Cardiac muscle cell (in vitro differentiated cells and primary cell): ENCODE results near the gene PHACTR2. TPM values are rescaled to one million over a fixed set of nuclear protein-coding genes. Genes with fewer than 3 reads are reported as not detected.
"Not testable (repeated sequence)": the region's sequence is repeated elsewhere in the genome, so short reads cannot be mapped to it uniquely, and the experiment has no call there.

Source experiments
- DNase-seq, 2 donors: peaks; one replicate each; pipeline versions ENCODE4 v3.0.0 to v3.0.0-alpha.2; 2010 to 2017; ENCODE audit warnings: low read depth in 1 of 2, low spot score in 1 of 2
- H3K27ac ChIP-seq: fragments of 200-600 bp; sonication (generic); 2 replicates; pipeline ENCODE4 v1.5.1; 2016
- H3K27me3 ChIP-seq: fragments of 200-600 bp; sonication (generic); 2 replicates; pipeline ENCODE4 v1.6.0; 2016; ENCODE audit warnings: control low read depth
- H3K36me3 ChIP-seq: fragments of 200-600 bp; sonication (generic); 2 replicates; pipeline ENCODE4 v1.5.1; 2016; ENCODE audit warnings: control low read depth
- H3K4me1 ChIP-seq: fragments of 200-600 bp; sonication (generic); 2 replicates; pipeline ENCODE4 v1.8.1; 2017; ENCODE audit warnings: low read depth, mild to moderate bottlenecking, mixed run types
- H3K4me3 ChIP-seq: fragments of 200-600 bp; sonication (generic); 2 replicates; pipeline ENCODE4 v1.5.1; 2016; ENCODE audit warnings: mild to moderate bottlenecking
- H3K9me3 ChIP-seq: fragments of 200-600 bp; sonication (generic); 2 replicates; pipeline ENCODE4 v1.5.1; 2017; ENCODE audit warnings: low read depth, mild to moderate bottlenecking, control low read depth
- polyA plus RNA-seq: library from polyadenylated mRNA; unstranded; fragments of >200 nt; fragmentation: Nextera tagmentation; extraction: Ambion mirVana; gene quantifications from 2 replicates; pipeline ENCODE4 v1.2.1, GENCODE V29; 2016
- total RNA-seq: library from RNA; depleted of rRNA; stranded (reverse); fragments of >200 nt; gene quantifications from 2 replicates; pipeline ENCODE4 v1.2.3, GENCODE V29; 2016
- TF ChIP-seq, protein P1 (sequence below): IDR thresholded peaks from 2 replicates; pipeline ENCODE4 v1.5.1; 2012; ENCODE audit warnings: low read depth, mild to moderate bottlenecking, low read length

Gene PHACTR2
- total and polyA plus RNA-seq, 2 experiments from 2014 or later: 47.3 to 52.3 TPM

DNA sequence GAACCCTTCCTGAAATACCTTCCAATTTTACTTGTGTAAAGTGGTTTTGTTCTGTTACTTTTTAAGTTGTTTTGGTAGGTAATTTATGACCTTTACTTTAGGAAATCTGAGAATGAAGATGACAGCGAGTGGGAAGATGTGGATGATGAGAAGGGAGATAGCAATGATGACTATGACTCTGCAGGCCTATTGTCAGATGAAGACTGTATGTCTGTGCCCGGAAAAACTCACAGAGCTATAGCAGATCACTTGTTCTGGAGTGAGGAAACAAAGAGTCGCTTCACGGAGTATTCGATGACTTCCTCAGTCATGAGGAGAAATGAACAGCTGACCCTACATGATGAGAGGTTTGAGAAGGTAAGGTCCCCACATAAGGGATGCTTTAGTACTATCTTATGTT is 179.9 kb downstream of the PHACTR2 start:
- H3K4me1 ChIP-seq: no peaks in the 10 kb centered on the region
- TF ChIP-seq, protein P1, sequence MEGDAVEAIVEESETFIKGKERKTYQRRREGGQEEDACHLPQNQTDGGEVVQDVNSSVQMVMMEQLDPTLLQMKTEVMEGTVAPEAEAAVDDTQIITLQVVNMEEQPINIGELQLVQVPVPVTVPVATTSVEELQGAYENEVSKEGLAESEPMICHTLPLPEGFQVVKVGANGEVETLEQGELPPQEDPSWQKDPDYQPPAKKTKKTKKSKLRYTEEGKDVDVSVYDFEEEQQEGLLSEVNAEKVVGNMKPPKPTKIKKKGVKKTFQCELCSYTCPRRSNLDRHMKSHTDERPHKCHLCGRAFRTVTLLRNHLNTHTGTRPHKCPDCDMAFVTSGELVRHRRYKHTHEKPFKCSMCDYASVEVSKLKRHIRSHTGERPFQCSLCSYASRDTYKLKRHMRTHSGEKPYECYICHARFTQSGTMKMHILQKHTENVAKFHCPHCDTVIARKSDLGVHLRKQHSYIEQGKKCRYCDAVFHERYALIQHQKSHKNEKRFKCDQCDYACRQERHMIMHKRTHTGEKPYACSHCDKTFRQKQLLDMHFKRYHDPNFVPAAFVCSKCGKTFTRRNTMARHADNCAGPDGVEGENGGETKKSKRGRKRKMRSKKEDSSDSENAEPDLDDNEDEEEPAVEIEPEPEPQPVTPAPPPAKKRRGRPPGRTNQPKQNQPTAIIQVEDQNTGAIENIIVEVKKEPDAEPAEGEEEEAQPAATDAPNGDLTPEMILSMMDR: no peak

DNA sequence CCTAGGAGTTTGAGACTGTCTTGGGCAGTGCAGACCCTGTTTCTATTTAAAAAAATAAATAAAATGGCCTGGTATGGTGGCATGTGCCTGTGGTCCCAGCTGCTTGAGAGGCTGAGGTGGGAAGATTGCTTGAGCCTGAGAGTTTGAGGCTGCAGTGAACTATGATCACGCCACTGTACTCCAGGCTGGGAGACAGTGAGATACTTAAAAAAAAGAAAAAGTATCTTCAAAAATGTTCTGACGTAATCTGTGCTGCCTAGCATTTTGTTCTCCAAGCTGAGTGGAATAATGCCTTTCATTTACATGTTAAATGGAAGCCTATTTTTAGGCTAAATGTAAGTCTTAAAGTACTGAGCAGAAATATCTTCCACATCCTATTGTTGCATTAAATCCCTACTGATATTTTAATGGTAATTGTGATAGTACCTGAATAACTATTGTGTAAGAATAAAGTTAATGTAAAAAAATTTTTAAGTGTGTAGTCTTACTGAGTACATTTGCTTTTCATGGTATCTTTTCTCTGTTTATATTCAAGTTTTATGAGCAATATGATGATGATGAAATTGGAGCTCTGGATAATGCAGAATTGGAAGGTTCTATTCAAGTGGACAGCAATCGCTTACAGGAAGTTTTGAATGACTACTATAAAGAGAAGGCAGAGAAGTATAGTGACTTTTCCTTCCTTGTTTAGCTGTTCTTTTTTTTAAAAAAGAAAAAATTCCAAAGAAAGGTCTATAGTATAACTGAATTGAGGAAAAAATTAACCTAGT is 182.3 kb downstream of the PHACTR2 start:
- Histone ChIP-seq H3K27ac (no peak overlapping the region), H3K27me3 (no peaks in the 10 kb centered on the region), H3K4me3 (no peak overlapping the region), H3K36me3 (peaks cover 74% of the 10 kb centered on the region), H3K9me3 (no peaks in the 10 kb centered on the region), H3K4me1 (no peaks in the 10 kb centered on the region)
- DNase-seq: no peak
- TF ChIP-seq, protein P1: no peak

More for the DNA sequence above, 179.9 kb downstream of the PHACTR2 start:
- H3K27ac ChIP-seq: no peak overlapping the region
- DNase-seq: no peak
- no peaks in the 10 kb centered on the region for H3K27me3 ChIP-seq
- no peak overlapping the region for H3K4me3 ChIP-seq
- H3K36me3 ChIP-seq: peaks cover 56% of the 10 kb centered on the region
- no peaks in the 10 kb centered on the region for H3K9me3 ChIP-seq

DNA sequence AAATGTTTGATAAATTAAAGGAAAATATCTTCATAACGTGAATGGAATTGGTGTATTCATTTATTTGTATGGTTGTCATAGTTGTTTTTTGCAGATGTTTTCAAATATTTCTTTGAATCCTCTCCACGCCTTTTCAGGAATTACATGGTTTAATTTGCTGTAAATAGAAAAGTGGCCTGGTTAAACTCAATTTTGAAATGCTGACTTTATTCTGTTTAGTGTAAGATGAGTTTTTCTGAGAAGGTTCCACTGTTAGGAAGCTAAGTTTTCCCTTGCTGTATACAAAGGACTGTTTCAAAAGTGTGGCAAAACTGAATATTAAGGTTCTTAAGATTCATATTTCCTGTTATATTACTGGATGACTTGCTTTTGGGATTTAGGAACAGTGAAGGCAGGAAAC is 186.0 kb downstream of the PHACTR2 start:
- Histone ChIP-seq H3K4me3 (no peak overlapping the region), H3K36me3 (peaks cover 48% of the 10 kb centered on the region), H3K27ac (no peak overlapping the region), H3K4me1 (no peaks in the 10 kb centered on the region), H3K27me3 (no peaks in the 10 kb centered on the region), H3K9me3 (no peaks in the 10 kb centered on the region)
- TF ChIP-seq, protein P1: no peak
- DNase-seq: no peak

DNA sequence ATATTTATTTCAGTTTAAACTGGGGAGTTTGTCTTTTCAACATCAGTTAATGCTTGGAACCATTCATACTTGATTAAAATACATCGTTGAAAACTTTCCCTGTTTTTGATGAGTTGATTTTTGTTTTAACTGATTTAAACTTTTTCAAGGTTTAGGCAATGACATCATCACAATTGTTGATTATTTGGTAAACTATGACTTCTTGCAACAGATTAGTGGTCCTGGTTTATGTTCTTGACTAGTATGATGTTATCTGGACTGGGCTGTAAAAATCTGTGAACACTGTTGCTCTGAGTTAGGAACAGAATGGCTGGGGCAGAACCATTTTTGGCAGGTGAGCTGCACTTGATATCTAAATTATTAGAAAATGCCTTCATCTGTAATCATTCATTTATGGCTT is 186.5 kb downstream of the PHACTR2 start, which contains the start of gene ZC2HC1B:
Gene ZC2HC1B, plus strand, starts transcription at position 241 of the 400 bp plus-strand sequence. Its CDS starts 66 bp downstream, at position 307.
- no peak for DNase-seq
- peaks cover 44% of the 10 kb centered on the region for H3K36me3 ChIP-seq
- TF ChIP-seq, protein P1: no peak
- no peak within 1 kb of the TSS for H3K27ac ChIP-seq
- no peaks in the 10 kb centered on the region for H3K4me1 ChIP-seq
- no peaks in the 10 kb centered on the region for H3K9me3 ChIP-seq
- no peaks in the 10 kb centered on the region for H3K27me3 ChIP-seq
- H3K4me3 ChIP-seq: no peak within 1 kb of the TSS

DNA sequence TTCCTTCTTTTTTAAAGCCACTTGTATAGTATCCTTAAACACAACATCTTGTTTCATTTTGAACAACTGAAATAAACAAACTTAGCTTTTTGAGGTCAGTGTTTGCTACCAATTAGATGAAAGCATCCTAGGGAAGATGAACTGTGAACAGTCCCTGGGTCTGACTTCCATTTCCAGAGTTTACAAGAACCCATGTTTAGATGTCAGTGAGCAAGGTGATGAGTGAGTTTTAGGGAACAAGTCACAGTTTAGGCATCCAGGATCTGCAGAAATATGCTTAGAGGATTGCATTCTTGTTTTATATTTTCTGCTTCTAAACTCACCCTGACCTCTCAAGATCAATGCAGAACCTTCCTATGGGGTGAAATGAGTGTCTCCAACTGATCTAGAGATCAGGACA is 189.5 kb downstream of the PHACTR2 start:
- no peak for DNase-seq
- Histone ChIP-seq H3K4me1 (no peaks in the 10 kb centered on the region), H3K9me3 (no peaks in the 10 kb centered on the region), H3K4me3 (no peak overlapping the region), H3K36me3 (peaks cover 23% of the 10 kb centered on the region), H3K27me3 (no peaks in the 10 kb centered on the region), H3K27ac (no peak overlapping the region)
- TF ChIP-seq, protein P1: no peak

DNA sequence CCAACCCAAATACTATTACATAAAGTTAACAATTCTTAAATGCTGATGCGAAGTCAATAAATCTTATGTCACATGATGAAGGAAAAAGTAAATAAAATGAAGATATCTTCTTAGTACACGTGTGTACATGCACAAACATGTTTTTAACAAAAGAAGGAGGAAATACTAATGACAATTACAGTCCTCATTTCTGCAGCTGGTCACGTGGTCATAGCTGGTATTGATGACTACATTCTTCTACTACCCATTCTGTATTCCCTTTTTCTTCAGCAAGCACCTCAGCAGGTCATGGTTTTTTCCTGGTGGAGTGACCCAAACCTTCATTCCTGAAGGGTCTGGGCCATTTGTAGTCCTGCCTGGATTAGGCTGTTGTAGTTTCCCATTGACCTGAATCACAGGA is 191.0 kb downstream of the PHACTR2 start:
- H3K27ac ChIP-seq, H3K9me3 ChIP-seq, H3K36me3 ChIP-seq, DNase-seq, H3K4me1 ChIP-seq, H3K27me3 ChIP-seq, H3K4me3 ChIP-seq: not testable (repeated sequence)

DNA sequence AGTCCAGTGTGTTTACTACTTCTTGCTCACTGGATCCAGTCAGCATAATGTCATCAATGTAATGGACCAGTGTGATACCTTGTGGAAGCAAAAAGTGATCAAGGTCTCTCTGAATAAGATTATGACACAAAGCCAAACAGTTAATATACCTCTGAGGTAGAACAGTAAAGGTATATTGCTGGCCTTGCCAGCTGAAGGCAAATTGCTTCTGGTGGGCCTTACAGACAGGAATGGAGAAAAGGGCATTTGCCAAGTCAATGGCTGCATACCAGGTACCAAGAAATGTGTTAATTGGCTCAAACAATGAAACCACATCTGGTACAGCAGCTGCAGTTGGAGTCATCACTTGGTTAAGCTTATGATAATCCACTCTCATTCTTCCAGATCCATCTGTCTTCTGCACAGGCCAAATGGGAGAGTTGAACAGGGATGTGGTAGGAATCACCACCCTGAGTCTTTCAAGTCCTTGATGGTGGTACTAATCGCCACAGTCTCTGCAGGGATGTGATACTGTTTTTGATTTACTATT is 193.5 kb downstream of the PHACTR2 start:
- not testable (repeated sequence) for H3K4me3 ChIP-seq, H3K27me3 ChIP-seq, DNase-seq, H3K9me3 ChIP-seq, H3K27ac ChIP-seq, H3K36me3 ChIP-seq, H3K4me1 ChIP-seq
